Retinal pigment epithelial cell (primary cell): ENCODE measurements around the gene BACH2.
A peak's percentile ranks its signal among the peaks of the same experiment; 100 is the strongest.

Experiments used
- DNase-seq: peaks from one replicate; pipeline ENCODE4 v3.0.0-alpha.2; 2010; ENCODE audit warnings: low read depth
- H3K4me3 ChIP-seq: 2 replicates; pipeline ENCODE4 v1.5.1; 2011; ENCODE audit warnings: mild to moderate bottlenecking, low read length, control low read depth, moderate library complexity
- CTCF ChIP-seq: conservative IDR thresholded peaks from 2 replicates; pipeline ENCODE4 v1.5.1; 2011; ENCODE audit warnings: low read depth, low read length, control low read depth, inconsistent platforms

The BACH2 gene

GRCh38 chr6:90301816-90302215, 5.2 kb upstream of the BACH2 start:
- no peak for TF ChIP-seq CTCF
- DNase-seq: no peak
- H3K4me3 ChIP-seq: no peak overlapping the region

GRCh38 chr6:90298459-90299053, 1.9 kb upstream of the BACH2 start:
- TF ChIP-seq CTCF: no peak
- no peak overlapping the region for H3K4me3 ChIP-seq
- DNase-seq: no peak

- no peak for DNase-seq
- no peak for TF ChIP-seq CTCF
- H3K4me3 ChIP-seq: no peak overlapping the region
These were observed 1.3 kb upstream of the BACH2 start for GRCh38 chr6:90297867-90298381.

GRCh38 chr6:90297115-90297866, 648 bp upstream of the BACH2 start:
- TF ChIP-seq CTCF: no peak
- no peak for DNase-seq
- peak overlapping the region; percentile 60 for H3K4me3 ChIP-seq

GRCh38 chr6:90295854-90296340, 746 bp downstream of the BACH2 start:
- H3K4me3 ChIP-seq: peak overlapping the region; percentile 59
- peak; percentile 14 for TF ChIP-seq CTCF
- no peak for DNase-seq

- peak; percentile 21 for TF ChIP-seq CTCF
- DNase-seq: no peak
- peak overlapping the region; percentile 59 for H3K4me3 ChIP-seq
These were observed 1.4 kb downstream of the BACH2 start for GRCh38 chr6:90294989-90295853.
